ENCODE data around the gene ZNF800.

ZNF800 gene, protein sequence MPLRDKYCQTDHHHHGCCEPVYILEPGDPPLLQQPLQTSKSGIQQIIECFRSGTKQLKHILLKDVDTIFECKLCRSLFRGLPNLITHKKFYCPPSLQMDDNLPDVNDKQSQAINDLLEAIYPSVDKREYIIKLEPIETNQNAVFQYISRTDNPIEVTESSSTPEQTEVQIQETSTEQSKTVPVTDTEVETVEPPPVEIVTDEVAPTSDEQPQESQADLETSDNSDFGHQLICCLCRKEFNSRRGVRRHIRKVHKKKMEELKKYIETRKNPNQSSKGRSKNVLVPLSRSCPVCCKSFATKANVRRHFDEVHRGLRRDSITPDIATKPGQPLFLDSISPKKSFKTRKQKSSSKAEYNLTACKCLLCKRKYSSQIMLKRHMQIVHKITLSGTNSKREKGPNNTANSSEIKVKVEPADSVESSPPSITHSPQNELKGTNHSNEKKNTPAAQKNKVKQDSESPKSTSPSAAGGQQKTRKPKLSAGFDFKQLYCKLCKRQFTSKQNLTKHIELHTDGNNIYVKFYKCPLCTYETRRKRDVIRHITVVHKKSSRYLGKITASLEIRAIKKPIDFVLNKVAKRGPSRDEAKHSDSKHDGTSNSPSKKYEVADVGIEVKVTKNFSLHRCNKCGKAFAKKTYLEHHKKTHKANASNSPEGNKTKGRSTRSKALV

GRCh38 chr7:127392566-127393367 is at the start of gene ZNF800:
TSS of gene ZNF800 (minus strand) at chr7:127392708. CDS start at chr7:127391557, 1,151 bp downstream.
- H3K36me3 ChIP-seq (ENCODE audit: control insufficient read depth in 2 of 2, insufficient read depth in 1 of 2, low read length in 2 of 2): peaks cover 0 to 22% of the 10 kb centered on the region in 2 experiments; a peak in 2 of 3 replicates
- POLR2A ChIA-PET: interaction anchor here (0.5 to 2.1 kb wide), 16 partner anchors 10 to 837 kb away, joined by 3 to 14 read pairs (median 4); partner anchors contain the start of gene GRM8
- H3K4me1 ChIP-seq (ENCODE audit: control insufficient read depth, insufficient read depth, low read length): peaks cover 3% of the 10 kb centered on the region; the same call in 1 of the 2 replicates
- peak within 1 kb of the TSS; percentile 57 for H3K27ac ChIP-seq (ENCODE audit: extremely low read depth, low read depth, low read length)
- peak within 1 kb of the TSS; percentile 97 for H3K4me3 ChIP-seq (ENCODE audit: low read depth, low read length)
- CTCF ChIA-PET: interaction anchor here (0.6 to 1.7 kb wide), 4 partner anchors 39 to 55 kb away, joined by 3 to 4 read pairs (median 4); no protein-coding TSS in a partner anchor
- no peaks in the 10 kb centered on the region for H3K9me3 ChIP-seq (ENCODE audit: control insufficient read depth, insufficient read depth, low read depth, low read length)
- TF ChIP-seq ZNF555 (tag by site-specific recombination; conservative IDR thresholded peaks at IDR 0.05) (no peak), ZNF214 (tag by site-specific recombination; IDR thresholded peaks at IDR 0.05; ENCODE audit: borderline replicate concordance) (no peak), SP7 (tag by site-specific recombination; IDR thresholded peaks at IDR 0.05) (peak; percentile 9; the same call in 1 of the 2 replicates), ZFP69B (tag by site-specific recombination; IDR thresholded peaks at IDR 0.05) (peak; percentile 36; the same call in 1 of the 2 replicates), ZBTB17 (tag by site-specific recombination; IDR thresholded peaks at IDR 0.05) (no peak), KLF17 (tag by site-specific recombination; IDR thresholded peaks at IDR 0.05) (0 out of 2 replicates have a peak, but pooled peaks have one; percentile 29), ZNF843 (tag by site-specific recombination; IDR thresholded peaks at IDR 0.05) (no peak), GLIS1 (tag by site-specific recombination; IDR thresholded peaks at IDR 0.05) (no peak), SCRT1 (tag by site-specific recombination; IDR thresholded peaks at IDR 0.05; ENCODE audit: borderline replicate concordance) (peak; percentile 60; the same call in 1 of the 2 replicates), PRDM4 (tag by site-specific recombination; IDR thresholded peaks at IDR 0.05) (no peak), ZNF211 (tag by site-specific recombination; IDR thresholded peaks at IDR 0.05; ENCODE audit: low read depth) (no peak), OSR2 (tag by site-specific recombination; IDR thresholded peaks at IDR 0.05) (peak; percentile 18; the same call in 1 of the 2 replicates), KLF9 (tag by site-specific recombination; IDR thresholded peaks at IDR 0.05; ENCODE audit: low read depth) (peak; percentile 29; the same call in 1 of the 2 replicates), ZNF596 (tag by site-specific recombination; IDR thresholded peaks at IDR 0.05) (no peak), ZNF24 (tag by site-specific recombination; IDR thresholded peaks at IDR 0.05) (peak; percentile 69; the same call in 1 of the 2 replicates), ZNF239 (tag by site-specific recombination; IDR thresholded peaks at IDR 0.05) (no peak), ZNF10 (tag by site-specific recombination; IDR thresholded peaks at IDR 0.05) (0 out of 2 replicates have a peak, but pooled peaks have one; percentile 12), ZNF449 (tag by site-specific recombination; IDR thresholded peaks at IDR 0.05) (0 out of 2 replicates have a peak, but pooled peaks have one; percentile 12), ZNF530 (tag by site-specific recombination; IDR thresholded peaks at IDR 0.05; ENCODE audit: low read depth) (no peak), ZNF140 (tag by site-specific recombination; IDR thresholded peaks at IDR 0.05) (no peak), ZEB2 (tag by site-specific recombination; IDR thresholded peaks at IDR 0.05) (peak; percentile 23; the same call in 1 of the 2 replicates), ZNF701 (tag by site-specific recombination; IDR thresholded peaks at IDR 0.05) (no peak), ZNF76 (tag by site-specific recombination; IDR thresholded peaks at IDR 0.05; ENCODE audit: borderline replicate concordance, low read depth) (peak; percentile 9; the same call in 1 of the 2 replicates), ZNF610 (tag by site-specific recombination; IDR thresholded peaks at IDR 0.05; ENCODE audit: borderline replicate concordance) (peak; percentile 53; the same call in 1 of the 2 replicates), KLF1 (tag by site-specific recombination; IDR thresholded peaks at IDR 0.05) (no peak), ZNF394 (tag by site-specific recombination; IDR thresholded peaks at IDR 0.05; ENCODE audit: borderline replicate concordance) (0 out of 2 replicates have a peak, but pooled peaks have one; percentile 18)
- TF ChIP-seq, protein P1, sequence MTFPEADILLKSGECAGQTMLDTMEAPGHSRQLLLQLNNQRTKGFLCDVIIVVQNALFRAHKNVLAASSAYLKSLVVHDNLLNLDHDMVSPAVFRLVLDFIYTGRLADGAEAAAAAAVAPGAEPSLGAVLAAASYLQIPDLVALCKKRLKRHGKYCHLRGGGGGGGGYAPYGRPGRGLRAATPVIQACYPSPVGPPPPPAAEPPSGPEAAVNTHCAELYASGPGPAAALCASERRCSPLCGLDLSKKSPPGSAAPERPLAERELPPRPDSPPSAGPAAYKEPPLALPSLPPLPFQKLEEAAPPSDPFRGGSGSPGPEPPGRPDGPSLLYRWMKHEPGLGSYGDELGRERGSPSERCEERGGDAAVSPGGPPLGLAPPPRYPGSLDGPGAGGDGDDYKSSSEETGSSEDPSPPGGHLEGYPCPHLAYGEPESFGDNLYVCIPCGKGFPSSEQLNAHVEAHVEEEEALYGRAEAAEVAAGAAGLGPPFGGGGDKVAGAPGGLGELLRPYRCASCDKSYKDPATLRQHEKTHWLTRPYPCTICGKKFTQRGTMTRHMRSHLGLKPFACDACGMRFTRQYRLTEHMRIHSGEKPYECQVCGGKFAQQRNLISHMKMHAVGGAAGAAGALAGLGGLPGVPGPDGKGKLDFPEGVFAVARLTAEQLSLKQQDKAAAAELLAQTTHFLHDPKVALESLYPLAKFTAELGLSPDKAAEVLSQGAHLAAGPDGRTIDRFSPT (tag by site-specific recombination; IDR thresholded peaks at IDR 0.05): peak; percentile 54; the same call in 1 of the 2 replicates

Measured in HEK293 (cell line).